HG03378 (cell line): ENCODE data around the gene C6orf141.

Source experiments
- ATAC-seq: cut with Tn5 transposase; IDR thresholded peaks from one replicate; pipeline ENCODE4 v1.9.1; 2021; ENCODE audit warnings: mild to moderate bottlenecking, moderate library complexity; ENCODE audit not compliant: unreplicated experiment

The C6orf141 gene

DNA sequence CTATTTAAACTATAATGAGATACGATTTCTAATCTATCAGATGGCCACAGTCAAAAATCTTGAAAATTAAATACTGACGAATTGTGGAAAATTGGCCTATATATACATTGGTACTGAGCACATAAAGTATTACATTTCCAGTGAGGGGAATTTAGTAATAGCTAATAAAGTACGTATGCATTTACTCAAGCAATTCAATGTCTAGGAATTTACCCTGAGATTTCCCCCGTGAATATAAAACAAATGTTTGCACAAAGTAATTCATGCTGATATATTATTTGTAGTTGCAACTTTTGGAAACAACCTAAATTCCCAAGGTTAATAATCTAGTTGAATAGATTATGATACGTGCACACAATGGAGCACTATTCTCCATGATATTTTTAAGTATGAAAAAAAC lies 14.7 kb upstream of the C6orf141 start:
- ATAC-seq, result no peak

DNA sequence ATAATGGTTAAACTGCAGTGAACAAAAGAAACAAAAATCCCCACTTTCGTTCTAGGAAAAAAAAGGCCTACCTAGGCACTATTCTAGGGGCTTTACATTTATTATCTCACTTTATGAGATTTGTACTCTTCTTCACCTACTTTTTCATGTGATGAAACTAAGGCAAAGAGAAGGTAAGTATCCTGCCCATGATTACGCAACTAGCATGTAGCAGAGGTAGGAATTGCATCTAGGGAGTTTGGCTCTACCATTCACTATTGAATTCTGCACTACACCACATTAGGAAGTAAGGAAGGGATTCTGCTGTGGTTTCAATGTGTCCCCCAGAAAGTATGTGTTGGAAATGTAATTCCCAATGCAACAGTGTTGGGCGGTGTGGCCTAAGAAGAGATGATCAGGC lies 11.4 kb upstream of the C6orf141 start:
- ATAC-seq, result no peak

DNA sequence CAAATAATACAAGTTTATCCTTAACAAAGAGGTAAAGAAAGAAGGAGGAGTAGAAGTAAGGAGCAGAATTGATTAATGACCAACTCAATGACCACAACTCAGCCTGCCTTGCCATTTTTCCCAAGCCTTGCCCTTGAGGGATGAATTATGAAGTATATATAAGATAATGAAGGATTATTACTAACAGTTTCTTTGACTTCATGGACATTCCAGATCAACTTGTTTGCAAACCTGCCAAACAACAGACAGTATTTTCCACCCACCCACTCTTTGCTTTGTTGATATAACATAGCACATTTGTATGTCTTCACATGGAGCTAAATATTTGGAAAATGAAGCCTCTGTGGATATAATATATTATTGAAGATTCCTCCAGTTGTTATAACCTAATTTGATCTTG lies 9.9 kb upstream of the C6orf141 start:
- ATAC-seq, result no peak

DNA sequence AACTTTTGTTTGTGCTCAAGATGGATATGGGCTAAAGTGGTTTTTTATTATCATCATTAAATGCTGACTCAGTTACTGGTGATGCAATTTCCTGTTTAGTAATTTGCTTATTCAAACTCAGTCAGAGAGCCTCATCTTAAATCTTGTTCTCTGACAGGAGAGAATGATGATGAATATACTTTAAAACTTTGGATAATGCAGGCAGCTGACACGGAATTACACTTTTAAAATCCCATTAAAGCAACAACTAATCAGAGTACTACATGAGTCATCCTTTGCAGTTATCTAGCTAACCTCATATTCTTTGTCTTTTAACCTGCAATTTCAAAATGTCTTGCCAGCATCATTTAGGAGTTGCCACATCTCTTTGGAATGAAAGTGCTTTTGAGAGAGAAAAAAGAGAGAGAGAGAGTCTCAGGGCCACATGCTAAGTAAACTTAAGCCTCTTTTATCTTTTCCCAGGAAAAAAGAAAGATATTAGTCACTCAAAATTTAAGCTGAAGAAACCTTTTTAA lies 9.2 kb upstream of the C6orf141 start:
- ATAC-seq, result no peak

DNA sequence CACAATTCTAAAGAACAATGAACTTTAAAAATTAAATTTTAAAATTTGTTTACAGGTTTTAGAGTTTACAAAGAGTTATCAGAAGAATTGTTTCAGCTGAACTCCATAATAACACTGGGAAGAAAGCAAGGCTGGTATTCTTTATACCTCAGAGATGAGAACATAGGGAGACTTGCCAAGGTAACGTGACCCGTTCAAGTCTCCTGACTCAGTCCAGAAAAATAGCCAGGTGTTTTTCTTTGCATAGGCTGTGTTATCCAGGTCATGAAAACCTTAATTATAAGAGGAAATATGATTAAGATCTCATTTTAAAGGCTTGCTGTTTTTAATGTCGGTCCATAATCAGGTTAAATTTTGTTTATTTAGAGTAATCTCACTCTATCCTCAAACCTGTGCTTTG lies 8.5 kb upstream of the C6orf141 start:
- ATAC-seq, result no peak

DNA sequence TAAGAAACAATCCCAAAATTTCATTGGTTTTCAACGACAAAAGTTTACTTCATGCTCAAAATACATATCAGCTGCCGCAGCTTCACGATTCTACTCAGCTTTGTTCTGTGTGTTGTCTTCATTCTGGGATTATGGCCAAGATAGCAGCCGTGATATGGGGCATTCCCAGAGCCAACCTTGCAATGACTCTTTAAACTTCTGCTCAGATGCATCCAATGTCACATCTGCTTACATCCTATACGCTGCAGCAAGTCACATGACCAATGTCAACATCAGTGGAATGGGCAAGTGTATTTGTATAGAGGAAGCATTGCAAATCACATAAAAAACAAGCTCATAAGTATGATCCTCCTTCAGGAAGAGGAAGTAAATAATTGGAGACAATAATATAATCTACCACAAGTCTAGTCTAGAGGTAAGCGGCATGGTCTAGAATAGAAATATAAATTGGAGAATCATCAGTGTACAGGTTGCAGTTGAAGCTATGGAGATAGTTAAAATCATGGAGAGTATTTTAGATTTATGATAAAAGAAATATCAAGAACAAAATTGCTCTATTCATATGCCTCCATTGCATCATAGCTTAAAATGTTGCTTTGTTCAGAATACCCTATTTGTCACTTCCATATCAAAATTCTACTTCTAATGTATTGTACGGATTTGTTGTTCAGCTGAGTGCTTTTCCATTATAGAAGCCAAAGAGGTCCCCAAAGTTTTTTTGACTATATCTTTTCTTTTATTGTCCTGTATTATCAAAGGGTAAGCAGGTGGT lies 7.2 kb upstream of the C6orf141 start:
- no peak for ATAC-seq

DNA sequence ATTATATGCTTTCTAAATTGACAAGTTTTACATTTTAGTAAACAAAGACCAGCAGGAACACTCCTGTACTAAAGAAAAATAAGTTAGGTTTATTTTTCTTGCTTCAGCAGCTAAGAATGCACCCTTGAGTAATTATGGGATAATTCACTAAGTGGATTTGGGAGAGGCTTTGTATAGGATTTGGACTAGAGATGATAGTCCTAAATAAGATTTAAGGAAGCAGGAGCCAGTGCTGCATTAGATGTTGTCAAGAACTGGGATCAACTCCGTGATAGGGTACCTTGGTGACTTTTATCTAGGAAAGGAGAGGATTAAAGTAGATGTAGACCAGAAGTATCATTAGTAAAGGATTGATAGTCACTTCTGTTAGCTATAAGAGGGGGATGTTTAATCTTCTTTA lies 4.1 kb upstream of the C6orf141 start:
- ATAC-seq, result no peak

DNA sequence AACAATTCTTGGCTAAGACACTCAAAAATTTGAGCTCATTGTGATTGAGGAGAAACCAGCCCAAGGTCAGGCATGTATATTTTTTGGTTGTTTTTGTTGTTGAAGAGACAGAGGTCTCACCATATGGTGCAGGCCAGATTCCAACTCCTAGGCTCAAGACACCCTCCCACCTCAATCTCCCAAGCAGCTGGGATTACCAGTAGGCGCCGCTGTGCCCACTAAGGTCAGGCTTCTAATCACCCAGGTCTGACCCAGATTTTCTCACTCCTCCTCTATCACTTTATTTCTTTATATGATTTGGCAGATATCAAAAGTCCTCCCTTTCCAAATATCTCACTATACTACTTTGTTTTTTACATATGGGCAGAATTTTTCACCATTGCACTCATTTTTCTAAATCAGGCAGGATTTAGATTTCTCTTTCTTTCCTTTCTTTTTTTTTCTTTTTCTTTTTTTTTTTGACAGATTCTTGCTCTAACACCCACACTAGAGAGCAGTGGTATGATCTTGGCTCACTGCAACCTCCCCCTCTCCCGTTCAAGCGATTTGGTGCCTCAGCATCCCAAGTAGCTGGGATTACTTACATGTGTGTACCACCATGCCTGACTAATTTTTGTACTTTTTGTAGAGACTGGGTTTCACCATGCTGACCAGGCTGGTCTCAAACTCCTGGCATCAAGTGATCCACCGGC lies 1.7 kb upstream of the C6orf141 start:
- no peak for ATAC-seq

DNA sequence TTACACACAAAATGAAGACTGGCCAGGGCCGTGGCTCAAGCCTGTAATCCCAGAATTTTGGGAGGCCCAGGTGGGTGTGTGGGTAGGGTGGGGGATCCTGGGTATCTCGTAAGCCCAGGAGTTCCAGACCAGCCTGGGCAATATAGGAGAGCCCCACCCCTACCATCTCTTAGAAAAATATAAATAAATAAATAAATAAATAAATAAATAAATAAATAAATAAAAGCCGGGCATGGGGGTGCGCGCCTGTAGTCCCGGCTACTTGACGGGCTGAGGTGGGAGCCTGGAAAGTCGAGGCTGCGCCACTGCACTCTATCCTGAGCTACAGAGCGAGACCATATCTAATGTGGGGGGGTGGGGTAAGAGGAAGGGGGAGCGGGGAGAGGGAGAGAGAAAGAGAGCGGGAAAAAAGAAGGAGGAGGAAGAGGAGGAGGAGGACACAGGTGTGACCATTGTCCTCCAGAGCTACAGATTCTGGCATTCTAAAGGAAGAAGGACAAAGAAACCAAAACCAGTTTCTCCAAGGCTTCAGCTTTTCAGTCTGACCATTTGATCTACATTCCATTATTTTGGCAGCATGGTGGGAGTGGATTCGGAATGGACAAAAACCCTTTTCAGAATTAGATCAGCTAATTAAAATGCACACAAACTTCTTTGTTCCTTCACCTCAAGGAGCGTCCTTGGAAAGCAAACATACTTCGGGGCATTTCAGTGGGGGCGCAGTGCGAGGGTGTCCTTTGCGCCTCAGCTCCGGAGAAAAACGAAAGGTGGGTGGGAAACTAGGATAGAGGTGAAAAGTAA lies 577 bp upstream of the C6orf141 start:
- ATAC-seq, result no peak

DNA sequence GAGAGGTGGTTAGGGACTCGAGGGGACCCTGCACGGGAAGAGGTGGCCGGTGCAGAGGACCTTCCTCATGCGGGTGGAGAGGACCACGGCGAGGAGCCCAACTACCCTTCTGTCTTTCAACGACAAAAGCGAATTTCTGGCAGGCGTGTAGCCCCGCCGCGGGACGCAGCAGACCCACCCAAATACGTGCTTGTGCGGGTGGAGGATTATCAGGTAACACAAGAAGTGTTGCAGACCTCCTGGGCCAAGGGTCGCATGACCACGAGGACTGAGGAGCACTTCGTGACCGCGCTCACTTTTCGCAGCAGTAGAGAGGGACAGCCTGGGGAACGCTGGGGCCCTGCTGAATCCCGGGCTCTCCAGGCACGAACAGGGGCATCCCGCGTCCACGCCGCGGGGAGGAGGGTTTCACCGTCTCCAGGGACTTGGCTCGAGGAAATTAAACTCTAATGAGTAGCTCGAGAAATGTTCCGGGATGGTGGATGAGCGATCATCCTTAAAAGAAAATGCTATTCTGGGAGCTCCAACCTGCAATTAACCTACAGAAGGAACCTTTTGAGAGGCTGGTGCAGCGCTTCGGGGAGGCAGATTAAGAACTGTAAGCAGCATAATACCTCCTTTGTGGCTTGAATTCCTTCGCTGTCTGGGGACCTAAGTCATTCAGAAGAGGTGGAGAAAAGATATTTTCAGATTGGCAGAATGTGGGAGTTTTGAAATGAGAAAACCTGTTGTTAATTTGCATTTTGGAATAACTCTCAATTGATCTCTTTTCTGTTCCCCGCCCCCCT lies 804 bp downstream of the C6orf141 start:
- ATAC-seq, result peak; percentile 44

DNA sequence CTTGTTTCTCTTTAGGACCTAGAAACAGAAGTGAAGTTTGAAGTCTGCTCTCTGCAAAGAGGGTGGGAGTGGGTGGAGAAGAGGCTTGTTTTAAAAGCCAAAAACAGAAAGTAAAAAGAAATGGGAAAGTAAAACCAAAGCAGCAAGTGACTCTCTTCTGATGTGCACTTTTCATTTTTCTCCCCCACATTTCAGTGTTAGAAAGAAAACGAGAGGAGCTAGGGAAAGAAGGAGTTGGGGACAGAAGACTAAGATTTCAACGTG lies 1.3 kb downstream of the C6orf141 start:
- peak; percentile 44 for ATAC-seq

DNA sequence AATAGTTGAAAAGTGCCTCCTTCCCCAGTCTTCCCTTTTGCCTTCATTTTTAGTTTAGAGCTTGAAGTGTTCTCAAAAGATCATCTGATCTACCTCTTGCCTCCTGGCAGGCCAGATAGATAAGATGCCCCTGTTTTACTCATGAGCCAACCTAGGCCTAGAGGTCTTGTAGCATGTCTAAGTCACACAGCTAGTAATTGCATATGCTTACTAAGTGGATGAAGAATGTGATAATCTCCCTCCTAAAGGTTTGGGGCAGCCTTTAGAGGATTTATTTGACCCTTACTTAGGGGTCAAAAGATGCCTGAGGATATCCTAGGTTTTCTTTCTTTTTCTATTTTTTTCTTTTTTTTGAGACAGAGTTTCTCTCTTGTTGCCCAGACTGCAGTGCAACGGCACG lies 2.1 kb downstream of the C6orf141 start:
- no peak for ATAC-seq

DNA sequence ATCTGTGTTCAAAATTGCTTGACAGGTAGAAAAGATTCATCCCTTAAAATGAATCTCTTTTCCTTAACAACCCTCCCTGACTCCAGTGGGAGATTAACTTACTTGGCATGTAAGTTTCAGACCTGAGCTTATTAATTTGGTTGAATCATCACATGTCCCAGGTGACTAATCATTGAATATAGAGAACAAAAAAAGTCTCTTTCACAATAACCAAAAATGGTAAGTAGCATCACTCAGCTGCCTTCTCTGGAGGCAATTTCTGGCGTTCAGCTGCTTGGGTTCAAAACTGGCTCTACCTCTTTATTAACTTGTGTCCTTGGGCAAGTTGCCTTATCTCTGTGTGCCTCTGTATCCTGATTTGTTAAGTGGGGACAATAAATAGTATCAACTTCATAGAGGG lies 2.9 kb downstream of the C6orf141 start:
- ATAC-seq, result no peak

DNA sequence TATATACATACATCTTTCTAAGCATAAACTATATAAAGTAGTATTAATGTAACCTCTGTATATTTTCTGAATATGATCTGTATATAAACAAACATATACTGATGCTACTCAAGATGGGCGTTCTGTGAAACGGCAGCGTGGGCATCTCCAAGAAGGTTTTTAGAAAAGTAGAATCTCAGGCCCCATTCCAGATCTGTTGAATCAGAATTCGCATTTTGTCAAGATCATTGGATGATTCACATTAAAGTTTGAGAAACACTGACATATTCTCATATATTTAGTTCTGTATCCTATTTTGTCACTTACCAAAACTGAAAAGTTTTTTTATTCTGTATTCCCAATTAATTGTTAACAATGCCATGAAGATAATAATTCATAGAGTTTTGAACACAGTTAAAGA lies 5.5 kb downstream of the C6orf141 start:
- no peak for ATAC-seq

DNA sequence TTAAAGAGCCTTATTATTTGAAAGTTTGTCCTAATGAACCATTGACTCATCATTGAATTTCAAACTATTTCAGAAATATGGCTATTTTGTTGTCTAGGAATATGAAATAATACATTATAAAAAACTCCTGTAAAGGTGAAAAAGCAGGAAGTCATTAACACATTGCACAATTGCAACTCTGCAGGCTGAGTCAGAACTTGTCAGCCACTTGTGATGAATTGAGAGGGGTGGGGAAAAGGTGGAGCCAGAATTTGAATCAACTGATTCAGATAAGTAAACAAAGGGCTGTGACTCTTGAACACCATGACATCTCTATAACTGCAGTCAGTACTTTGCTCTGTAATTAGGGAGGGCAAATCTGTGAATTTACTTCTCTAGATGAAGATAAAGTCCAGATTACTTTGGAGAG lies 6.0 kb downstream of the C6orf141 start:
- no peak for ATAC-seq

DNA sequence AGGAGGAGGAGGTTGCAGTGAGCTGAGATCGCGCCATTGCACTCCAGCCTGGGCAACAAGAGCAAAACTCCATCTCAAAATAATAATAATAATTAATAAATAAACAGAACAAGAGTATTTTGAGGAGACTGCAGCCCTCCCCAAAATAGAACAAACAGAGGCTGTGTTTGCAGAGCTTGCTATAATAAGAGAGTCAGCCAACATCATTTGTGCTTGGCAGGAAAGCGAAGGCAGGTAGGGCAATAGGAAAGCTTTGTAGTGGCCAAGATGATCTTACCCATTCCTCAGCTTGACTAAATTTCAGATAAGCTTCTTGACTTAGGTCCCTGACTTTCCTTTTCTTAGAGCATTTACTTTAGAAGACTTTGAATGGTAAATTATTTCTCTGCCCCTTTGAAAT lies 6.7 kb downstream of the C6orf141 start:
- ATAC-seq, result no peak

DNA sequence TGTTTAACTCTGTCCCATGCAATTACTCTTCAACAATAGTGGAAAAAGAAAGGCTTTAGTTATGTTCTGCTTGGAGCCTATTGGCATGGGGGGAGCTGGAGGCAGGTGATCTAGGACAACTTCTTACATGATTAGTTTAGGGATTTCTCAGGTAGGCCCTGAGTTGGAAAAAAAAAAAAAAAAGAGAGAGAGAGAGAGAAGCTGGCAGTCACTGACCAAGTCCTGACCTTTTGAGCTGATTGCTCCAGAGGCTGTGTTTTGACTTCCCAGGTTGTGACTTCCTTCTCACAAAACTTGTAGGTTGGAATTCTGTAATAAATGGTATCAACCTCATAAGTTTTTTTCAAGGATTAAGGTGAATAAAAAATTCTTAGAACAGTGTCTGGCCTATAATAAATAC lies 7.8 kb downstream of the C6orf141 start:
- no peak for ATAC-seq

DNA sequence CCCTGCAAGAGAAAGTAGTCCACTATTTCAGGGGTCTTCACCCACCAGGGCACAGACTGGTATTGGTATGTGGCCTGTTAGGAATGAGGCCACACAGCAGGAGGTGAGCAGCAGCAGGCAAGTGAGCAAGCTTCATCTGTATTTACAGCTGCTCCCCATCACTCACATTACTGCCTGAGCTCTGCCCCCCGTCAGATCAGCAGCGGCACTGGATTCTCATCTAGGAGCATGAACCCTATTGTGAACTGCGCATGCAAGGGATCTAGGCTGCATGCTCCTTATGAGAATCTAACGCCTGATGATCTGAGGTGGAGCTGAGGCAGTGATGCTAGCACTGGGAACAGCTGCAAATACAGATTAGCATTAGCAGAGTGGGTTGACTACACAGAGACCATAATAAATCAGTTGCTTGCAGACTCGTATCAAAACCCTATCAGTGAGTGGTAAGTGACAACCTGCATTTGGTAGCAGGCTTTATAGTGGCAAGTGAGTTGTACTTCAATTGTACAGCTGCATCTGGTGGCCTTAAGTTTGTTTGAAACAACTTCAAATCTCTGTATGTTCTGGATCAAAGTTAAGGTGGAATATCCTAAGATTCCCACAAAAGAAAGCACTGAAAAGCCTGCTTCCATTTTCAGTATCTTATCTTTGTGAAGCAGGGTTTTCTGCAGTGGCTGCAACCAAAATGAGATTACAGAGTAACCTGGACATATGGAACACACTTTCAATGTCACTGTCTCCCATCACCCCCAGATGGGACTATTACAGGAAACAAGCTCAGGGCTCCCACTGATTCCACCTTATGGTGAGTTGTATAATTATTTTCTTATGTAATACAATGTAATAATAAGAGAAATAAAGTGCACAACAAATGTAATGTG lies 12.8 kb downstream of the C6orf141 start:
- ATAC-seq, result no peak

DNA sequence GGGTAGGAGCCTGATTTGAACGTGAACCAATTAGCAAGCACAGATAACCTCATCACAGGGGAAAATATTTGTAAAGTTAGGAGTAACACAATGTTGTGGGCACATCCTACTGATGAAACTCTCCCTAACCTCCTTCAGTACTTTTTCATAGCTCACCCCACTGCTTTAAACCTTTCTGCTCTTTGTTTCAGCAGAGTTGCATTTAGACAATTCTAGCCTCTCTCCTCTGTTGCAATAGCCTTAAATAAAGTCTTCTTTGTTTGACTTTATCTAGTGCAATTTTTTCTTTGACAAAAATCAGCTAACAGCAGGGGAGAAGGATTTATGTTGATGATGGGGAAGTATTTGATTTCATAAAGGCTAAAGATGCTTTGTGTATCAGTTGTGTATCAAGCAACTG lies 14.1 kb downstream of the C6orf141 start:
- ATAC-seq, result no peak

DNA sequence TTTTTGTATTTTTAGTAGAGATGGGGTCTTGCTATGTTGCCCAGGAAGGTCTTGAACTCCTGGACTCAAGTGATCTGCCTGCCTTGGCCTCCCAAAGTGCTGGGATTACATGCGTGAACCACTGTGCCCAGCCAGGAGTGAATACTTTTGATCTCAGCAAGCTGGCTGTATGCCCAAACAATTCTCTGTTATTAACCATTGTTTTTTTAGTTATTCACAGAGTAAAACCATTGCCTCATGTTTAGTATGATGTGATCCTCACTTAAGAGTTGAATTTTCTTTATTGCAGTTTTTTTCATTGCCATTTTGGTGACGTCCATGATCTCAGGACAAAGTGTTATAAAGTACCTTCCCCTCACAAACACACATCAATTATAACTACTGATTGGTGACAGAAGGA lies 14.8 kb downstream of the C6orf141 start:
- ATAC-seq, result no peak
